GM18867 (cell line): ENCODE results near the gene GAREM2.

Experiments used
- ATAC-seq: cut with Tn5 transposase; IDR thresholded peaks from one replicate; pipeline ENCODE4 v1.9.1; 2021; ENCODE audit warnings: mild to moderate bottlenecking, moderate library complexity; ENCODE audit not compliant: unreplicated experiment

Gene GAREM2

DNA sequence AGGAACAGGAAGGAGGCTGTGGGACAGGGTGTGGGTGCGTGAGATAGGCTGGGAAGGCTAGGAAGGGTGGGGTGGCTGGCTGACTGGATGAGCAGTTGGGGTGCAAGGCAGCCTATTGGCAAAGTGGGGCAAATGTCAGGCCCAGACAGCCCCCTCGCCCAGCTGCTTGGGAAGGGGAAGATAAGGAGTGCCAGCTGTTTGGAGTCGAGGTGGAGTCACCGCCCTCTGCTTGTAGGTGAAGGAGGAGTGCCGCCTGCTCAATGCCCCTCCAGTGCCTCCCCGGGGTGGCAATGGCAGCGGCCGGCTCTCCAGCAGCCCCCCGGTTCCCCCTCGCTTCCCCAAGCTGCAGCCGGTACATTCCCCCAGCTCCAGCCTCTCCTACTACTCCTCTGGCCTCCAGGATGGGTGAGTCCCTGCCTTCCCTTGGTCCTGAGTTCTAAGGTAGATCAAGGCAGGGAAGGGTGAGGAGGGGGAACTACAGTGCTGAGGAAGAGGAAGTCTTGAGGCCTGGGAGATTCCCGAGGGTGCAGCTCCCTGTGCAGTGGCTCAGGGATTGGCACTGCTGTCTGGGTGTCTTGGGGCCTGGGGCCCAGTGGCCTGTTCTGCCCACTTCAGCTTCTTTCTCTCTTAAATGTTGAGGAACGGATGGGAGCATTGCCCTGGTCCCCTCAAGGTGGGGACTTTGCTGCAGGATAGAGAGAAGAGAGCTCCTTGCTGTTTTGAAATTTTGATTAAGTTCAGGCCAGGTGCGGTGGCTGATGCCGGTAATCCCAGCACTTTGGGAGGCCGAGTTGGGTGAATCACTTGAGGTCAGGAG, 13.3 kb downstream of the GAREM2 start:
- ATAC-seq: no peak

DNA sequence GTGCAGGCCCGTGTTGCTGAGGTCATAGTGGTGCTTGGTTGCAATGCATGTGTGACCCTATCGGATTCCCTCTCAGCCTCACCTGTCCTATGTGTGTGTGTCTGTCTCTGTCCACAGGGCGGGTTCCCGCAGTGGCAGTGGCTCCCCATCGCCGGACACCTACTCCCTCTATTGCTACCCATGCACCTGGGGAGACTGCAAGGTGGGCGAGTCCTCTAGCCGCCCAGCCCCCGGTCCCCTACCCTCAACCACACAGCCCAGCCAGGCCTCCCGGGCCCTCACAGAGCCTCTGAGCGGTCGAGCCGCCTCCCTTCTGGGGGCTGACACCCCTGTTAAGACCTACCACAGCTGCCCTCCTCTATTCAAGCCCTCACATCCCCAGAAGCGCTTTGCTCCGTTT, 14.2 kb downstream of the GAREM2 start:
- ATAC-seq: no peak

DNA sequence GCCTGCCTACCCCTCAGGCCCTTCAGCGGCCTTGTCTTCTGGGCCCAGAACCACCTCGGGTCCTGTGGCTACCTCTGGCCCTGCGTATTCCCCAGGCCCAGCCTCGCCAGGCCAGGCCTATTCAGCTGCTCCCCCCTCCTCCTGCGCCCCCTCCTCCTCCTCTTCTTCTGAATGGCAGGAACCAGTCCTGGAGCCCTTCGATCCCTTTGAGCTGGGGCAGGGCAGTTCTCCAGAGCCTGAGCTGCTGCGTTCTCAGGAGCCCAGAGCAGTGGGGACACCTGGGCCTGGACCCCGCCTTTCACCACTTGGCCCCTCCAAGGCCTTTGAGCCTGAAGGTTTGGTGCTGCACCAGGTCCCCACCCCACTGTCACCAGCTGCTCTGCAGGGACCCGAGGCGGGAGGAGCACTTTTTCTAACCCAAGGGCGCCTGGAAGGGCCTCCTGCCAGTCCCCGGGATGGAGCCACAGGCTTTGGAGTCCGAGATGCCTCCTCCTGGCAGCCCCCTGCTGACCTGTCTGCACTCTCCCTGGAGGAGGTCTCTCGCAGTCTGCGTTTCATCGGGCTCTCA, 14.7 kb downstream of the GAREM2 start:
- ATAC-seq: no peak

DNA sequence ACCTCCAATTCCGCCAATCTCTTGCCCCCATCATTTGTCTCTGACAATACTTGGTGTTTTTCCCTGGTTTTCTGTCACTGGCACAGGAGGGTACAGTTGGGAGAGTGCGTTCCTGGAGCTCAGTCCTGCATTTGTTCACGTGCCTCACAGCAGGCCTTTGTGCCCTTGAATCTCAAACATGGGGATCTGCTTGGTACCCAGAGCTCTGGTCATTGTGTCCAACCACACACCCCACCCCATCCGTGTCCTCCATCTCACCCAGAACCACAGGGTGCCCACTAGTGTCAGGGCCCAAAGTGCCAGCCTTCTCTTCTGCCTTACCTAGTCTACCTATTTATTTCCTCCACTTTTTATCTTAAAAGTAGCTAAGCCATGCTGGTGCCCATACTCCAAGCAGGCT, 16.2 kb downstream of the GAREM2 start:
- ATAC-seq: no peak

DNA sequence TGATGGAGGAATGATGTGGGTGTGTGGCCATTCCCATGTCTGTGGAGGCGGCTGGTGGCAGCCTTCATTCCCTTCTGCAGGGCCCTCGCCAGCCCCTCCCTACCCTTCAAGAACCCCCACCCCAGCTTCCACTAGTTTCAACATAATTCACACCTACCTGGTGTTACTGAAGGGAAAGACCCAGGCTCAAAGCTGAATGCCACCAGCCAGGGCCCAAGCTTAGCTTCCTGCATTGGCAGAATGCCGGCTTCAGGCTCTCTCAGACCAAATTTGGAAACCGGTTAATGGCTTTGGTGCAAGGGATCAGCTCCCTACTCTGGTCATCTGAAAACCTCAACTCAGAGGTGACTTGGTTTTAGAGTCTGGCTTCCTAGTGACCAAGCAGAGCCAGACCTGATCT, 16.9 kb downstream of the GAREM2 start:
- ATAC-seq: no peak

DNA sequence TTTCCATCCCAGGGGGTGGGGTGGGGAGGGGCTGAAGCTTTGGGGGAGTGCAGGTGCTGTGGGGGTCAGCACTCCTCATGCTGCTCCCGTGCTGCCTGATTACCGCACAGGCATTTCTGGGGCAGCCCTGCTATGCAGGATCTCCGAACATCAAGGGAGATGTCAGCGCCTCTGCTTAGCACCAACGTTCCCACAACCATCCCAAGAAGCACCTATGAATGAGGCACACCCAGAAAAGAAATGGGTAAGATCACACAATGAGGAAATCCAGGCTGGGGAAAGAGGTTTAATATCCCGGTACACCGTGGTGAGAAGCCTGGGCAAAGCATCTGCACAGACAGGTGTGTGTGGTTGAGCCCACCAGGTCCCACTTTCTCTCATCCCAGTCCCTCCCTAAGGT, 17.5 kb downstream of the GAREM2 start:
- ATAC-seq: no peak

DNA sequence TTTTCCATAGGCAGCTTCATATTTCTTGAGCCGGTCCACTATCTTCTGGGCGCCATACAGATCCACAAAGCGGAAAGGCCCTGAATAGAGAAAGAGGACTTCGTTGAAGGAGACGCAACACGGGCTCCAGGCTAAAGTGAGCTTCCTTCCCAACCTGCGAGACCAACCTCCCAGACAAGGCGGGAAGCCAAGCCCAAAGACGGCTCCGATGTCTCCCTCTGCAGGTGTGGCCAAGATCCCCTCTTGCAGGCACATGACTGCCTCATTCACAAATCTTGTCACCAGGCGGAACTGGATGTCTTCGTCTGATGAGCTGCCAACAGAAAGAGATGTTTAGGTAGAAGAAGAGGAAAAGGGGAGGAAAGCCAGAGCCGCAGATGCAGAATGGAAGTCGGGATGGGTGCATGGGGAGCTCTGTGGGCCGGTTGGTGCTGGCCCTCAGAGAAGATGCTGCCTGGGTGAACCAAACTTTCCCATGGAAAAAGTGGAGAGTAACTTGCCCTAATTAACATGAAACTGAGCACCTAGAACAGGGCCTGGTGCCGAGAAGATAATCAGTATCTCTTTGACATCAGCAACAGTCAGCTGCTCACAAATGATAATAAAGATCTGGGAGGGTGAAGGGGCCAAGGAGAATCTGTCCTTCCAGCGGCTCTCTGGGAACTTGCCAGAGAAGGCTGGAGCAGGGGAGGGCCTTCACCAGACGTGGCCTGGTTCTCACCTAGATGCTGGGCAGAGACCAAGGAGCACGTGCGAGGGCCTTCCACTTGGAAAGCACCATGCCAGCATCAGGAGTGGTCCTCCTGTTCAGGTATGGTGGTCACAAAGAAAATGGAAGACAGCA, 18.6 kb downstream of the GAREM2 start:
- no peak for ATAC-seq

DNA sequence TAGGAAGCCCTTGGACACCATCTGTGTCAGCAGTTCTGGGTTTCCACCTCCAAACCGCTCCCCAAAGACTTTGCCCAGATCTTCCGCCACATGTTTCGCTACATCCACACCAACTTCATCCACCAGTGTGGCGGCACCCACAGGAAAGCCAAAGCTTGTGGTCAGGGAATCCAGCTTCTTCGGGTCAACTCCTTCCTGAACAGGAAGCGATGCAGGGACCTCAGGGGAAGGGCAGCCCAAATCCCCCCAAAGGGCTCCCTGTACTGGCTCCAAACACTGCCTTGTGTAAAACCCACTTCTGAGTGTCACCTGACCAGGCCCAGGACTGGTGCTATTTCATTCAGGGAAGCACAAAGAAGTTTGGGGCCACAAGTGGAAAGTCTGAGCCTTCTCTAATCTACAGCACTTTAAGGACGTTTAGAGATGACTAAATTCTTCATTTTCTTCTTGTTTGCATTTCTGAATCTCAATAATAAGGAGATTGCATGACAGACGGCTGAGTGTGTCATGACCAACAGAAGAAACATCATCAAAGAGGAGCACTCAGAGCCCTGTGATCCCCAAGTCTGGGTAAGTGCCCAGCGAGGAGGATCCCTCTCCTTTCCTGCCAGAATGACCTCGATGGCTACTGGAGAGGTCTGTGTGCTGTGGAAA, 20.8 kb downstream of the GAREM2 start:
- ATAC-seq: no peak

DNA sequence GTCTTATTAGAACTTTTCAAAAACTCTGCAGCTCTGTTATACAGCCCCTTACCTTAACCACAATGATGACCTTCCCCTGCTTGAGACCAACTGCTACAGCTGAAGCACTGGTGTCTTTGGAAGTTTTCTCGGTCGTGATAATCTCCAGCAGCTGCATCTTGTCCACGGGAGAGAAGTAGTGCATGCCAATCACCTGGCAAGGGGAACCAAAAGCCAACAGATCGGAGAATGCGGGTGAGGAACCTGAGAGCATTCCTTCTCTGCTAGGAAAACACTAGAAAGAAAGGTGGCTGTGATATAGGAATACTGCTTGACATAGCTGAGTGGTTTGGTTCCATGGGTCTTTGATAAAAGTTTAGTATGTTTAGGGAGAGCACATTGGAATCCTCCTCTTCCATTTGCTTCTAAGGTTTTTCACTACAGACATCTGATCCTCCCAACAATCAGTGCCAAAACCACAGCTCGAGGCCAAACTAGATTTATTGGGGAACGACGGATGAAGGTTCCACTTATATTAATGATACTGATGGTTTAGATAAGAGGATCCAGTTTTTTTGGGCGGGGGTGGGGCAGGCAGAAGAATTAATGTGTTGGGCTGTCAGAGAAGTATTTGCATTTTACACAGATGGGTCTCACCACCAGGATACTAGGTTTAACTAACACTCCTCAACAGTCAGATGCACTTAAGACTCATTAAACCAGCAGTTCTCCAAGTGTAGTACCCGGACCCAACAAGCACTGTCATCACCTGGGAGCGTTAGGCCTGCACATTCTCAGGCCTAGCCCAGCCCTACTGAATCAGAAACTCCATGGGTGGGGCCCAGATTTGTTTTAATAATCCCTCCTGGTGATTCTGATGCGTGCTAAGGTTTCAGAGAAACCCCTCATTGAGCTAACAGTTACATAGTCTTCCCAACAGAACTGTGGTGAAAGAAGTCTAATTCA, 22.4 kb downstream of the GAREM2 start:
- ATAC-seq: no peak

DNA sequence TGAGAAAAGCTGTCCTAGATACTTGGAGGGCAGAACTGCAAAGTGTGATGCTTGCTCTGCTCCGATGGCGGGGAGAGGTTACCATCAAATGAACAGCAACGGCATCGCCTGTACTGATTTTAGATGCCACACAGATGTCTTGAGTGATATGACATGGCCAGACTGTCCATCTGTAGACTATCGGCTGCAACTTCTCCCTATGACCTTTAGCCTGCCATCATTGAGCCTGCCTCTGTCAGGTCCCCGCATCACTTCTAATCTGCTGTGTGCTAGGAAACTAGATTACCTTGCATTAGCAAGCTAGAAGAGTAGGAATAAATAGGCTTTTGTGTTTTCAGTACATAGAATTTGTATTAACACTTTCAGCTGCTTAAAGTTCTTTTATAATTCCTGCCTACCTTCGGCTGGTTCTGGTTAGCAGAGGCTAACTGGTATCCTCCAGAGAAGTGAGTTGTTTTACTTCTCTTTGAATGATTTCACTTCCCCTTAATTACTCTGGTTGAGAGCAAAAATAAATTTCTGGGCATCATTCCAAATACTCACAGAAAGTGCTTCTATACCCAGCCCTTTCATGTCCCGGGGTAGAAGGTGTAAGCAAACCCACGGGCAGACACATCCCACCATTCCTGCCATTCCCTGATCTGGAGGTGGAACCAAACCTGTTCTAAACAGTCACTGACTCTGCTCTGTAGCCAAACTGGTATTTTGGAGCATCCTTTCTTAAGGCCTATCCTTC, 24.0 kb downstream of the GAREM2 start:
- peak; percentile 60 for ATAC-seq

DNA sequence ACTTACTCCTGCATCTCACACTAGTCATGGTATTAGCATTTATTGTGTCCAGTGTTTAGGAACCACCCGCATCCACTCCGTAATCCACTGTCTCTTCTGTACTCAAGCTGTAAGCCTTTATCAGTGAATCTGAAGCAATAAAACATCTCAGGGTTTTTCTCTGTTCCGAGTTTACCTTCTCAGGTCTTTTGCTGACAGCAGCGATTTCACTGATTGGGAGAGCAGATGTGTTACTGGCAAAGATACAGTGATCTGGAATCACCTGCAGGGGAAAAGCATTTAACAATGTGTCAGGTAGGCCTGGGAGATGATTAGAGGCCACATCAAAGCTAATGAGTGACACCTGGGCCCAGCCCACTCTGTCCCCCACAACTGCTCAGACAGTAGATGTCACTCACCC, 24.6 kb downstream of the GAREM2 start:
- no peak for ATAC-seq

DNA sequence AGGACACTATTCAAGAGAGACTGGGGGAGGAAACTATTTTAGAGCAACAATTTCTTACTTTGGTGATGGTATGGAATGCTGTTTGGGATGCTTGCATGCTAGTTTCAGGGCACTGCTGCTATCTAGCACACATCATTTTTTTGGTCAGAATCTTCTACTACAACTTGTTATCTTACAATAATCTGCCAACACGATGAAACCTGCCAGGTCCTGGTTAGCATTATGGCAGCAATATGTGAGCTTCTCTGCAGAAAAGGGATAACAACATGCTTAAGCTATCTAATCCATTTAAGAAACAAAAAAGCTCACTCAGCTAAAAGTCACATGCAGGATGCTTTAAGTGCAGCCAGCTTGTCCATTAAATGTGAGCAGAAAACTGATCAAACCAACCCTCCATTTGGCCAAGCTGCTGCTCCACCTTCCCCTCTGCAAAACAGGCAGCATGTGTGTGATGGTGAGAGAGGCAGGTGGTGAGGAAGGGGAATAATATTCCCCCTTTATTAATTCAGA, 30.1 kb downstream of the GAREM2 start:
- ATAC-seq: no peak

DNA sequence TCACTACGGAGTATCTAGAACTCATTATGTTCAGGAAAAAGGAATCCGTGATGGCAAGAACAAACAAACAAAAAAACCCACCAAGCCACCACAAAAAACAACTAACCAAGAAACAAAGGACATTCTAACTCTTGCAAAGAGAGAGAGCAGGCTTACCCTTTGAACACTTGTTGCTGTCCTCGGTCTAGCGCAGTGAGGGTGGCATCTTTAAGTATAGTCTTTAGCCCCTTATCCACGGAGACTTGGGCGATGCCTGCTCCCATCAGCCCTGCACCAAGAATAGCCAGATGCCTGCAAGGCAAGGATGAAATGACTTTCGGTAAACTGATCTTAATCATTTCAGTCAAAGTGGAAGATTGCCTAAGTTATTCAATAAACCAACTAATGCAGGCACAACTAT, 31.0 kb downstream of the GAREM2 start:
- ATAC-seq: no peak

DNA sequence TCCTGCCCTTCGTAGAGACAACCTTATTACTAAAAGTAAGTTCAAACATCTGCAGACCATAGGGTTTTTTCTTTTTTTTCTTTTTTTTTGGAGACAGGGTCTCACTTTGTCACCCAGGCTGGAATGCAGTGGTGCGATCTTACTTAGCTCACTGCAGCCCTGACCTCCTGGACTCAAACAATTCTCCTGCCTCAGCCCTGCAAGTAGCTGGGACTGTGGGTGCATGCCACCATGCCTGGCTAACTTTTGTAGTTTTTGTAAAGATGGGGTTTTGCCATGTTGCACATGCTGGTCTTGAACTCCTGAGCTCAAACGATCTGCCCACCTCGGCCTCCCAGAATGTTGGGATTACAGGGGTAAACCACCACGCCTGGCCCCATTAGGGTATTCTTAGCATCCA, 39.1 kb downstream of the GAREM2 start:
- ATAC-seq: no peak

DNA sequence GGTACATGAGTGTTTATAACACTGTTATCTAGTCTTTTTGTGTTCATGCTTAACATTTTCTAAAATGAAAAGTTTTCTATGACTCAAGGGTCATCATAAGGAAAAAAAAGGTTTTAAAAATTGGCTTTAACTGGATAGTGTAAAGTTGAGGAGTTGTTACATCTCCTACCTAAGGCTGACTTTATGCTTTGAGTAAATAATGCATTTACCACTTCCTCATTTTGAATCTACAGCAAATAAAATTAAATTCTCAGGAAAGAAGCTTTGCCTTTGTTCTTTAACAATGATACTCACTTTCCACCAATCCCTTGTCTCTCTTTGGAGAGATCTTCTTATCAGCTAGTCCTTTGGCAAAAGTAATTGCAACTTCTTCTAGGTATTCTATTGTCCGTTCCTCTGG, 41.9 kb downstream of the GAREM2 start:
- no peak for ATAC-seq

DNA sequence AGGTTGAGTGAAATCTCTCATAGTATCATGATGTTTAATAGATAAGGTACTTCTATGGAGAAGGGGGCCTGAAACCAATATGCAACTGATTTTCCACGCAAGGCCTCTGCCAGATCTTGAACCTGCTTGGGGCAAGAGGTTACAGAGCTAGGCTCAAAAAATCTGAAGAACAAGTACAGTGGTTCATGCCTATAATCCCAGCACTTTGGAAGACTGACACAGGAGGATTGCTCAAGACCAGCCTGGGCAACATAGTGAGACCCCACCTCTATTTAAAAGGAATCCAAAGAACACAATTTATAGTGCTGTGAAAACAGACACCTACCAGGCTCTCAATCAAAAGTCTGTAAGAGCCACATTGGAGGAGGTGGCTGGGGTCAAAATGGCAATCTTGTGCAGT, 42.9 kb downstream of the GAREM2 start:
- no peak for ATAC-seq

DNA sequence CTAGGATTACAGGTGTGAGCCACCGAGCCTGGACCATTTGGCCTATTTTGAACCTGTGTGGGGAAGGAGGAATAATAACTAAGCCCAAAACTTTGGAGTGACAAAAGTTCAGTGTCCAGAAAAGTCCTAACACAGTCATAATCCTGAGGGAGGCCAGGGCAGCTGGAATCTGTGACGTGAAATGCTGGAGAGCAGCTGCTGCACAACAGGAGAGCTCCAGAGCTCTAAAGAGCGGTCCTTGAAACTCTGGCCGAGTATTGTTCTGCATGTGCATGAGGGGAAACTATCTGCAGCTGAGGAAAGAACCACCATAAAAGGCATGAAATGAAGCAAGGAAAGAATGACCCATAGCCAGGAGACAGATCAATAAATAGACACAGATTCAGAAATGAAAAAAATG, 43.7 kb downstream of the GAREM2 start:
- ATAC-seq: no peak

DNA sequence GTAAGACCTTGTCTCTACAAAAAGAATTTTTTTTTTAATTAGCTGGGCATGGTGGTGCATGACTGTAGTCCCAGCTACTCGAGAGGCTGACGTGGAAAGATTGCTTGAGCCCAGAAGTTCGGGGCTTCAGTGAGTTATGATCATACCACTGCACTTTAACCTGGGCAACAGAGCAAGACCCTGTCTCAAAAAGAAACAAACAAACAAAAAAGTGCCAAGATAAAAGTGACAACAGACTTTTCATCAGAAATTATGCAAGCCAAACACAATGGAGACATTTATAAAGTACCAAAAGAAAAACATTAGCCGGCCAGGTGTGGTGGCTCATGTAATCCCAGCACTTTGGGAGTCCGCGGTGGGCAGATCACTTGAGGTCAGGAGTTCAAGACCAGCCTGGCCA, 44.8 kb downstream of the GAREM2 start:
- no peak for ATAC-seq

DNA sequence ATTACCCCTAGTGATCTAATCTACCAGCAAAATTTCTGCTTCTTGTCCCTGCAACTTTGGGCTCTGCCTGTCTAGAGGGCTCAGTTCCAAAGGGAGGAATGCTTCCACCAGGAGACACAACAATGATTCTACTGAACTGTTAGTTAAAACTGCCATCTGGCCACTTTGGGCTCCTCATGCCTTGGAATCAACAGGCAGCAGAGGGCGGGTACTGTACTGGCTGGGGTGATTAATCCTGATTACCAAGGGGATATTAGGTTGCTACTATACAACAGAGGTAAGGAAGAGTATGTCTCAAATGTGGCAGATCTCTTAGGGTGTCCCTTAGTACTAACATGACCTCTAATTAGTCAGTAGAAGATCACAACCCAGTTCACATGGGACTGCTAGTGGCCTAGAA, 50.1 kb downstream of the GAREM2 start:
- no peak for ATAC-seq
